ENCODE data around the gene MYO1C.
"Not testable (repeated sequence)": the region's sequence is repeated elsewhere in the genome, so short reads cannot be mapped to it uniquely, and the experiment has no call there.

The MYO1C gene

DNA sequence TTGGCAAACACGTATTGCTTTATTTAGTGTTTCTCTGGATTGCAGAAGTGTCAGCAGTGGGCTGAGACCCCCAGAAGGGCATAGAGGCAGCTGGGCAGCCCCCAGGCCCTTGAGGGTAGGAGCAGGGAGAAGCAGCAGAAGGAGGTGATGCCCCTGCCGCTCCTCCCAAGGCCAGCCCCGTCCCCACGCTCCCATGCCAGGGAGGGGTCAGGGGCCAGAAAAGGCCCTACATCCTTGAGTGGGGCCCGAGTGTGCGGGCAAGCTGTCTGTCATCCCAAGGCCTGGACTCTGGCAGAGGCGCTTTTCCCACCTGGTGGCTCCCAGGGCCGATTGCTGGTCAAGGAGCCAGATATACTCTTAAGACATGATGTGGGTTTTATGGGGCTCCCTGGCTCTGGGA is 28.3 kb downstream of the MYO1C start:
- no peak for DNase-seq (ENCODE audit: low read depth in 2 of 2)

DNA sequence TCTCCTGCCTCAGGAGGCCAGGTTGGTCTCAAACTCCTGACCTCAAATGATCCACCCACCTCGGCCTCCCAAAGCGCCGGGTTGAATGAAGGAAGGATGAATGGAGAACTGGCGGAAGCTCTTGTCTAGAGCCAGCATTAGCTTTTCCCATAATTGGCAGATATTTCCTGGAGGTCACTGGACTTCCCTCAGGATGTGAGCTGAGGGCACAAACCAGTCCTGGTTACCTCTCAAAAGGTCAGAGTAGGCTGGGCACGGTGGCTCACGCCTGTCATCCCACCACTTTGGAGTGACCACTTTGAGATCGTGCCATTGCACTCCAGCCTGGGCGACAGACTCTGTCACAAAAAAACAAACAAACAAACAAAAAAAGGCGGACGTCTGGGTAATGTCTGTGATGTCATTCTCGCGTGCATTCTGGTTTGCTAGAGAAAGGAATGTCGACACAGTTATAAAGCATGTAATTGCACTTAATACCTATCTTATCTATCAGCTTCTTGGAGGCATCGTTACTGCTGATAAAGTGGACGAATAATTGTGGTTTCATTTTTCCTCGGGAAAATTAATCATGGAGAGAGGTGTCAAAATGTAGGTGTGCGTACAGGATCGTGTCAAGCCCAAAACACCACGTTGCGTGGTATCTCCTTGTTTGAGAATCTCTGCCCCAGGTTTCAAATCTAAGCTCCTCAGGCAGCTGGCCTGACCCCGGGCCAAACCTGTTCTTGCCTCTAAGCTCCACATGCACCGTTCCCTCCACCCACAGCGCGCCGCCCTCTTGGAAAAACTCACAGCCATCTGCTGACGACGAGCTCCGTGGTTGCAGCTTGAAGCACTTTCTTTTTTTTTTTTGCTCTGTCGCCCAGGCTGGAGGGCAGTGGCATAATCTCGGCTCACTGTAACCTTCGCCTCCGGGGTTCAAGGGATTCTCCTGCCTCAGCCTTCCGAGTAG is 30.0 kb downstream of the MYO1C start:
- no peak for DNase-seq (ENCODE audit: low read depth in 2 of 2)

DNA sequence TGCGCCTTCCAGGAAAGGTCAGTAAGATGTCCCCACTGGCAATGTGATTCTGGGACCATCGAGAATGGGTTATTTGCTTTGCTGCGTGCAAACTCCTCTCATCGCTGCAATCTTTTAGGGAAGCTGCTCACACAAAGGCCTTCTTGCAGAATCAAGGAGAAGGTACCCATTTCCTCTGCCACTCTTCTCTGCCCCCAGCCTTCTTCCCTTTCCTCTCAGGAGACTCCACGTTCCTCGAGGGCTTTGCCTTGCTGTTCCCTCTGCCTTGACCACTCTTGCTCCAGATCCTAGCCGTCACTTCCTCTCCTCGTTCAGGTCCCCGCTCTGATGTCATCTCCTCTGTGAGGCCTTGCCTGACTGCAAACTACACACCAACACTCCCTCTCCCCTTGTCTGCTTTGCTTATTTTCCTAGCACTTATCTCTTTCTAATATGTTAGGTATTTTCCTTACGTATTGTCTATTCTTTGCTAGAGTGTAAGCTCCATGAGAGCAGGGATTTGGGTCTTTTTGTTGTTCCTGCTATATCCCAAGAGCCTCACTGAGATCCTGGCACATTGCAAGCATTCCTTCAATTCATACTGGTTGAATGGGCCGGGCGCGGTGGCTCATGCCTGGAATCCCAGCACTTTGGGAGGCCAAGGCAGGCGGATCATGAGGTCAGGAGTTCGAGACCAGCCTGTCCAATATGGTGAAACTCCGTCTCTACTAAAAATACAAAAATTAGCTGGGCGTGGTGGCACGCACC is 31.1 kb downstream of the MYO1C start:
- no peak for DNase-seq (ENCODE audit: low read depth in 2 of 2)

DNA sequence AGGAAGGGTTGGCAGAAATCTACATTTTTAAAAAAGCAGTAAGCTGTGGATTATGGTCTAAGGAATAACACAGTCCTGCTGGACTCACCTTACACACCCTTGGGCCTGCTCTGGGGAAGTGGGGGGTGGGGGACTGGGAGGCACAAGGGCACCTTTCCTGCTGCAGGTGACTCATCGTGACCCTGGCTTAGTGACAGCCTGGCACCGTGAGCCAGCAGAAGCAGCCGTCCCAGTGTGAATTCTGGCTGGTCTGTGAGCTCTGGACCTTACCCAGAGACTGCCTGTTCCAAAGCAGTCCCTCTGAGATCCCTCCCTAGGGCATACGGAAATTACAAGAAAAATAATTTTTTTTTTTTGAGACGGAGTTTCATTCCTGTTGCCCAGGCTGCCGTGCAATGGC is 32.3 kb downstream of the MYO1C start:
- DNase-seq (ENCODE audit: low read depth in 2 of 2) = no peak

DNA sequence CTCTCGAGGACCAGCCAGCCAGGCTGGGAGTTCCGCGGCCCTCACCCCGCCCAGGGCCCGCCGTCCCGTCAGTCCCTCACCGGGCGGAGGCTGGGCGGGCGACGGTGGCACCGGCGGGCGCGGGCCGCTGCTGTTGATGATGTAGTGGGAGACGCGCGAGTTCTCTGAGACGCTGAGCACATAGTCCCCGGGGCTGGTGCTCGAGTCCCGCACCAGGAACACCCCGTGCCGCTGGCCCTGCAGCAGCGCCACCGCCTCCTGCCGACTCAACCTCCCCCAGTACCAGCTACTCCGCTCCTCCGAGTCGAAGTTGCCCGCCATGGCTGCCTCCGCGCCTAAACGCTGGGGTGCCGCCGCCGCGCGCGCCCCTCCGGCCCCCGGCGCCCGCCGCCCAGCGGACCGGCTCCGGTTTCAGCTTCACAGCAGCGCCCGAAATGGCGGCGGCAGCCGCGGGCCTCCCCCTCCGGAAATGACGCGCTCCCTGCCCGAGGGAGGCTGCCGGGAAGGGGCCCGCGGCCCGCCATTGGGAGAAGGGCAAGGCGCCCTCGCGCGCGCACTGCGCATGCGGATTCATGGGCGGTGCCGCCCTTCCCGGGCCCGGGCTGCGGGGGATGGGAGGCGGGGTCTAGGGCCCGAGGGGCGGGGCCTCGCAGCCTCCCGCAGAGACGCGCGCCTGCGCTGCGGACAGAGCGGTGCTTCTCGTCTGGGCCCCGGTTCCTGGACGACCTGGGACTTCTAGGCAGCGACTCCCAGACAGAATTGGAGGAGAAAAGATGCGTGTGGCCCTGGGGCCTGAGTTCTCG is 36.5 kb downstream of the MYO1C start, which contains the start of gene CRK:
CRK (minus strand) TSS at position 436 of the 803 bp plus-strand sequence; CDS start at position 321, 115 bp downstream.
- peak; percentile 98 to 99 for DNase-seq (ENCODE audit: low read depth in 2 of 2)

DNA sequence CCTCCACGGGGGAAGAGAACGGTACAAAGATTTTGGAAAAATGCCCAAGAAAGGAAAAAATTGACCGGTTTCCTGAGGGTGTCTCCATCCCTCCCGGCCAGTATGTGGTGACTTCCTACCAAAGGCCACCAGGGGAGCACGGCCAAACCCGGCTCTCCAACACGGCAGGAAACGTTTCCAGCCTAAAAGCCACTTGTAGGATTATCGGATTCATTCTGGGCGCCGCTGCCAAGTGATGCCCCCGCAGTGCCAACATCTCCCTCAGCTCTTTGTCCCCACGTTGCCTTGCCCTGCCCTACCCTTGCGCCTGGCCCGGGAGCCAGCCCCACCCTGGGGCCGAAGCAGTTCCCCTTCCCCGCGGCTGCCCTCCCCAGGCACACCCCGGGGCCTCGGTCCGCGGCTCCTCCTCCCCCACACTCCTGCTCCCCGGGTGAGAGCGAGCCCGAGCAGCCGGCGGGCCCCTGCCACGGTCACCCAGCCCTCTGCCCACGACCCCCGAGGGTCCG is 37.1 kb downstream of the MYO1C start:
- peak in 1 of 2 donors; percentile 15 for DNase-seq (ENCODE audit: low read depth in 2 of 2)

DNA sequence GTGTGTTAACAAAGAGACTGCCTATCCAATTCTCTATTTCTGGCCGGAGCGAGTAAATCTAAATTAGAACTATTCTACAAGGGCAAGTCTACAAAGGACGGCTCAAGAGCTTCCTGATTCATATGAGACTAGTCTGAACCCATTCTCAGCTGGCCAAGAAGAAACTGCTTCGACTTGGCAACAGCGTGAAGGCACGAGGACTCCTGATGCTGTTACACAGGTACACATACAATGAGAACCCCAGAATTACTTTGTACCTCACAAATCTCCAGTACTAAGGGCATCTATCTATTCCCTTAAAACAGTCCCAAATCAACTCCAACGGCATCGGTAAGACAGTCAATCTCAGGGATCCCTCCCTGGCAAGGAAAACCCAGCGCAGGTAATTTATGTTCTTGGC is 37.9 kb downstream of the MYO1C start:
- DNase-seq (ENCODE audit: low read depth in 2 of 2) = no peak

DNA sequence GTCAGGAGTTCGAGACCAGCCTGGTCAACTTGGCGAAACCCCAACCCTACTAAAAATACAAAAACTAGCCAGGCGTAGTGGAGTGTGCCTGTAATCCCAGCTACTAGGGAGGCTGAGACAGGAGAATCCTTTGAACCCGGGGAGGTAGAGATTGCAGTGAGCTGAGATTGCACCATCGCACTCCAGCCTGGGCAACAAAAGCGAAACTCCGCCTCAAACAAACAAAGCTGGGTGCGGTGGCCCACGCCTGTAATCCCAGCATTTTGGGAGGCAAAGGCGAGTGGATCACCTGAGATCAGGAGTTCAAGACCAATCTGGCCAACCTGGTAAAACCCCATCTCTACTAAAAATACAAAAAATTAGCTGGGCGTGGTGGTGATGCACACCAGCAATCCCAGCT is 38.8 kb downstream of the MYO1C start:
- not testable (repeated sequence) for DNase-seq (ENCODE audit: low read depth in 2 of 2)

DNA sequence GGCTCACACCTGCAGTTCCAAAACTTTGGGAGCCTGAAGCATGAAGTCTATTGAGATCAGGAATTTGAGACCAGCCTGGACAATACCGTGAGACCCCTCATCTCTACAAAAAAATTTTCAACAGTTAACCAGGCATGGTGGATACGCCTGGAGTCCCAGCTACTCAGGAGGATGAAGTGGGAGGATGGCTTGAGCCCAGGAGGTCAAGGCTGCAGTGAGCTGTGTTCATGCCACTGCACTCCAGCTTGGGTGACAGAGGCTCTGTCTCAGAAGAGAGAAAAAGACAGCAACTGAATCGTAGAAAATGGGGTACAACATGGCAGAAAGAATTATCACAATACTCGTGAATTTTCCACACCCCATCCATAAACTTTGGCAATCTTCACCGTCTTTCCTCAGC is 39.6 kb downstream of the MYO1C start:
- no peak for DNase-seq (ENCODE audit: low read depth in 2 of 2)

DNA sequence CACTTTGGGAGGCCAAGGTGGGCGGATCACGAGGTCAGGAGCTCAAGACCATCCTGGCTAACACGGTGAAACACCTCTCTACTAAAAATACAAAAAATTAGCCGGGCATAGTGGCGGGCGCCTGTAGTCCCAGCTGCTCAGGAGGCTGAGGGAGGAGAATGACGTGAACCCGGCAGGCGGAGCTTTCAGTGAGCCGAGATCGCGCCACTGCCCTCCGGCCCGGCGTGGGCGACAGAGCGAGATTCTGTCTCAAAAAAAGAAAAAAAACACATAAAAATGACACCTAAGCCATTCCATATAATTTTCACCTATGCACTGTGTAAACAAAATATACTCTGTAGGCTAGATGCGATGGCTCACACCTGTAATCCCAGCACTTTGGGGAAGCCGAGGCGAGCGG is 42.2 kb downstream of the MYO1C start:
- not testable (repeated sequence) for DNase-seq (ENCODE audit: low read depth in 2 of 2)

DNA sequence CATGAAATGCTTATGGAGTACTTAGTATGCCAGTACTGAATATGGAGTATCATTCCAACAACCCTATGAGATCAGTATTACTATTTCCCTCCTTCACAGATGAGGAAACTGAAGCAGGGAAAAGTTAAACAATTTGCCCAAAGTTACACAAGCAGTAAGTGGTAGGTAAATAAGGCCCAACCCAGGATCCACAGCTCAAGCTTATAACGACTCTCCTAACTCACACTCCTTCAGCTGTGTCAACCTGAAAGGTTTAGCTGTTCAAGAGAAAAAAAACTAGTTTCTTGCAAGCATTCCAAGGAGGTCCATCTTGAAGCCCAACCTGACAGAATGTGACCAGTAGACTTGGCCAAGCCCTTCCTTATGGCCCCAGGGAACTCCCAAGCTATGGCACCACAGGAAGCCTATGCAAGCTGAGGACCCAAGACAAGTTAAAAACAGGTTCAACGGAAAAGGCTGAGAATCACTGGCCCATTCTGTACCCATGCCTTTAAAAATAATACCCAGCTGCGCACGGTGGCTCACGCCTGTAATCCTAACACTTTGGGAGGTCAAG is 43.0 kb downstream of the MYO1C start:
- no peak for DNase-seq (ENCODE audit: low read depth in 2 of 2)

DNA sequence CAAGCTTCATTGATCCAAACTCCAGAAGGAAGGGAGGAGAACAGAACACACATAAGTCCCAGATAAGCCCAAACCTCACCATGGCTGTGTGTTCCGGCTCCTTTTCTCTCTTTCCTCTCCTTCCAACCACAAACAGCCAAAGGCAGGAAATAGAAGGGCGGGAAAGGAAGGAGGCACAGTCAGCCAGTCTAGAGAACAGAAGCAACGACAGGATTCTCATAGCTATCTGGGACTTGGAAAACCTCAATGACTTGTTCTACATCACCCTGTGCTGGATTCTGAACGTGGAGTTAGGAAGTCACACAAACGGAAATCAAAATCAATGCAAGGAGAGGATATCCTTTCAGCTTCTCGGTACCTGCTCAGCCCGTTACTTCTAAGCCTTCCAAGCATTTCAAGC is 45.4 kb downstream of the MYO1C start:
- no peak for DNase-seq (ENCODE audit: low read depth in 2 of 2)

DNA sequence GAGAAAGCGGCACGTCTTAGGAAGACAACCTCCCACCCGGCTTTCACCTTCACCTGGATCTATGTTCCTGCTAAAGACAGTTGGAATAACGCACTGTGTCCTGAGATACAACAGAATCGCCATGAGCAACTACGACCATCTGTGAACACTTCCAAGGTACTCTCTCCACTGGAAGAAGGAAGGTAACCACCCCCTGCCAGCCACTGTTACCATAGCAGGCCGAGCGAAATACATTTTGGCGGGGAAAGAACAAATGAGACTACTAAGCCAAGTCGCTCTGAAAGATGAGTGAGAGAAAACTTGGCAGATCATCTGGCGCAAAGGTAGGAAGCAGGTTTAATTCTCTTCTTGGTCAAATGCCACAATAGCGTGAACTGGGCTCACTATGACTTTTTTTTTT is 46.3 kb downstream of the MYO1C start:
- no peak for DNase-seq (ENCODE audit: low read depth in 2 of 2)

DNA sequence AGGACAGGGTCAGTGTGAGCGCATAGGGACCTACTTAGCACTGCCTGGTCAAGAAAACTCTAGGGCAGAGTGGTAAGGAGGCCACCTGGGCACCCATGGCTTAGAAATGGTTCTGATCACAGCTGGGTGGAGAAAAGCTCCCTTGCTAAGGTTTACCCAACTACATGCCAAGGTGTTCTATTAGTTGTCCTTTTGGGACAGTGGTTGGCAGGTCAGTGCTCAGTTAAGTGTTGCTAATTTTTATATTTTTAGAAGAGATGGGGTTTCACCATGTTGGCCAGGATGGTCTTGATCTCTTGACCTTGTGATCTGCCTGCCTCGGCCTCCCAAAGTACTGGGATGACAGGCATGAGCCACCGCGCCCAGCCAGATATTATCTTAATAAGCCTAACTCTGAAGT is 46.8 kb downstream of the MYO1C start:
- DNase-seq (ENCODE audit: low read depth in 2 of 2) = not testable (repeated sequence)

DNA sequence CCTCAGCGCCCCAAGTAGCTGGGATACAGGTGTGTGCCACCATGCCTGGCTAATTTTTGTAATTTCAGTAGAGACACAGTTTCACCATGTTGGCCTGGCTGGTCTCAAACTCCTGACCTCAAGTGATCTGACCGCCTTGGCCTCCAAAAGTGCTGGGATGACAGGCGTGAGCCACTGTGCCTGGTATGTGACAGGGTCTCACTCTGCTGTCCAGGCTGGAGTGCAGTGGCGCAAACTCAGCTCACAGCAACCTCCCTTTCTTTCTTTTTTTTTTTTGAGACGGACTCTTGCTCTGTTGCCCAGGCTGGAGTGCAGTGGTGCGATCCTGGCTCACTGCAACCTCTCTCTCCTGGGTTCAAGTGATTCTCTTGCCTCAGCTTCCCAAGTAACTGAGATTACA is 49.8 kb downstream of the MYO1C start:
- not testable (repeated sequence) for DNase-seq (ENCODE audit: low read depth in 2 of 2)

DNA sequence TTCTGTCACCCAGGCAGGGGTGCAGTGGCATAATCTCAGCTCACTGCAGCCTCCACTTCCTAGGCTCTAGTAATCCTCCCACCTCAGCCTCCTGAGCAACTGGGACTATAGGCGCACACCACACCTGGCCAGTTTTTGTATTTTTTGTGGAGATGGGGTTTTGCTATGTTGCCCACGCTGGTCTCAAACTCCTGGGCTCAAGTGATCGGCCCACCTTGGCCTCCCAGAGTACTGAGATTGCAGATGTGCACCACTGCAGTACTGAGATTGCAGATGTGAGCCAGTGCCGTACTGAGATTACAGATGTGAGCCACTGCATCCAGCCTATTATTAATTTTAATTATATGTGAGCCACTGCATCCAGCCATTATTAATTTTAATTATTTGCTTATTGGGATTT is 50.3 kb downstream of the MYO1C start:
- DNase-seq (ENCODE audit: low read depth in 2 of 2) = no peak

DNA sequence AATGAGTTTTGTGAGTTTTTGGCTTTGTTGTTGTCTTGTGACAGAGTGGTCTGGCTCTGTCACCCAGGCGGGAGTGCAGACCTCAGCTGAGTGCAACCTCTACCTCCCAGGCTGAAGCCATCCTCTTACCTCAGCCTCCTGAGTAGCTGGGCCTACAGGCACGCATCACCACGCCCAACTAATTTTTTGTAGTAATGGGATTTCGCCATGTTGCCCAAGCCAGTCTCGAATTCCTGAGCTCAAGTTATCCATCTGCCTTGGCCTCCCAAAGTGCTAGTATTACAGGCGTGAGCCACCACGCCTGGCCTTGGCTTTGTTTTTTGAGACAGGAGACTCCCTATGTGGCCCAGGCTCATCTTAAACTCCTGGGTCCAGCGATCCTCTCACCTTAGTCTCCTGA is 51.6 kb downstream of the MYO1C start:
- DNase-seq (ENCODE audit: low read depth in 2 of 2) = no peak

DNA sequence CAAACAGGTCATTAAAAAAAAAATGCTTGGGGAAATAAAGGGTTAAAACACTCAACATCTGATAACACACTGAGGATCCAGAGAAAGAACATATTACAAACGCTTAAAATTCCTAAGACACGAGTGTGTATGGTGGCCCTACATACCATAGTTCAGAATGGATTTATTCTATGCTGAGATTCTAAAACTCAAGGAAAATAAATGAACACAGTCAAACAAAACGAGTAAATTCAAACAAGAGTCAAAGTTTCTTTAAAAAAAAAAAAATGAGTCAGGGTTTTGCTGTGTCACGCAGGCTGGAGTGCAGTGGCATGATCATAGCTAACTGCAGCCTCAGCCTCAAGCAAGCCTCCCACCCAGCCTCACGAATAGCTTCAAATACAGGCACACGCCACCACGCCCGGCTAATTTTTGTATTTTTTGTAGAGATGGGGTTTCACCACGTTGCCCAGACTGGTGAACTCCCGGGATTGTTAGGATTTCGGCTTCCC is 53.8 kb downstream of the MYO1C start:
- no peak for DNase-seq (ENCODE audit: low read depth in 2 of 2)

DNA sequence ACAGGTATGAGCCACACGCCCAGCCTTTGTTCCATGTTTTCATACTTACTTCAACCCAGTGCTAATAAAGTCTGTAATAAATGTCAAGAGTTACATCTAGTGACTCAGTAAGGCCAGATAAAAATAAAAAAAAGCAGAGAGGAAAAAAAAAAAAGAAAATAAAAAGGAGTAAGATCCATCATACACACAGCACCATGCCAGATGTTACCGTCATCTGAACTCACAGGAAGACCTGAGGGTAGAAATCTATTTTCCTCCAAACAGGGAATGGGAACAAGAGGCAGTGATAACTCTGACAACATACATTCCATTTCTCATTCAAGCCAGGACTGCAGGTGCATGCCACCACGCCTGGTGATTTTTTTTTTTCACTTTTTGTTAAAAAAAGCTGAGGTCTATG is 57.2 kb downstream of the MYO1C start:
- no peak for DNase-seq (ENCODE audit: low read depth in 2 of 2)

DNA sequence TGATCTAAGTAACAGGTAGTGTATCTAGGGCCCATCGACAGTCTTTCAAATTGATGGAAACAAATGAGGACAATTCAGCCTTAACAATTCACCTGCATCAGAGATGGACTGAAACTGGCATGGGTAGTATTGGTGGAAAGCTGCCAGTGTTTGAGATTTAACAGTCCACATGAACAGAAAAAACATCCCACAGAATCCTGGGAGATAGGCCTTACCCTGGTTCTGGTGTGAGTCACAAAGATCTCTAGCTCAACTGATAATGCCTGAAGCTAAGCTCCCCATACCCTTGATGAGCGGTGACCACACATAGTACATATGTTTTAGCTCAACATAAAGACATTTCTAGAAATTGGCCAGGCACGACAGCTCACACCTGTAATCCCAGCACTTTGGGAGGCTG is 58.3 kb downstream of the MYO1C start:
- DNase-seq (ENCODE audit: low read depth in 2 of 2) = no peak

DNA sequence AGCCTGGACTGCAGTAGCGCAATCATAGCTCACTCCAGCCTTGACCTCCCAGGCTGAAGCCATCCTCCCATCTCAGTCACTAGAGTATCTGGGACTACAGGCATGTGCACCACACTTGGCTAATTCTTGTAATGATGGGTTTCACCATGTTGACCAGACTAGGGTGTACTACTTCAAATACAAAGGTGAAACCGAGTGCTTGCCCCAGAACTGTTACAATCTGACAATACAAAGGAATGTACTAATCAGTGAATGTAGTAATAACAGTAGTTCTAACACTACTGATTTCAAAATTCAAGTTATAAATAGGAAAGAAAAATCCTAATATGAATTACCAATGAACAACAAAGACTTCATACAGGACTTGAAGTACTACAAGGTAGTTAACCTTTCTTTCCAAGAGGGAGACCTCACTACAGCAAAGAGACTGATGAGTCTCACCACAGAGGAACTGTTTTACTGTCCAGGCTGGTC is 60.8 kb downstream of the MYO1C start:
- no peak for DNase-seq (ENCODE audit: low read depth in 2 of 2)

Data from stimulated activated CD8-positive, alpha-beta memory T cell treated with anti-CD3 and anti-CD28 coated beads, Interleukin-15, amount 100 ng/mL, for 48 hours (primary cell).